SK-N-SH (cell line): ENCODE measurements around the gene ATP8A2. TPM values are rescaled to one million over a fixed set of nuclear protein-coding genes. Genes with fewer than 3 reads are reported as not detected.

Experiments
- CTCF ChIA-PET: fragments of 300-600, 350-600 bp; formaldehyde crosslinking; extraction: SDS; loops from one replicate; lab custom pipeline; 2021; lab: Yijun Ruan, JAX
- POLR2A ChIA-PET: fragments of 350-600 bp; sonication (Branson Sonifier 250); formaldehyde crosslinking; extraction: SDS; loops from one replicate; lab custom pipeline; 2020; ENCODE audit warnings: antibody characterized with exemption, inconsistent platforms; lab: Yijun Ruan, JAX
- DNase-seq: peaks from one replicate; pipeline ENCODE4 v3.0.0; 2012
- H2AFZ ChIP-seq: fragments of 200-600 bp; sonication (generic); 2 replicates; pipeline ENCODE4 v1.8.1; 2016; ENCODE audit warnings: antibody characterized with exemption, mild to moderate bottlenecking, low read depth
- H3F3A ChIP-seq: fragments of 200-600 bp; sonication (generic); replicated peaks from 2 replicates; pipeline ENCODE3; 2016; ENCODE audit warnings: antibody characterized with exemption, mild to moderate bottlenecking; ENCODE audit not compliant: insufficient read depth
- H3K27ac ChIP-seq, 2 experiments: fragments of 200-500 bp in 1 of 2; fragments of 200-600 bp in 1 of 2; sonication (Bioruptor generic) in 1 of 2; sonication (generic), shearing (Covaris generic) in 1 of 2; 2 replicates each; pipeline versions ENCODE4 v1.5.1 to v1.6.1; 2014 to 2016; ENCODE audit warnings: low read depth in 2 of 2, inconsistent platforms in 1 of 2, low read length in 1 of 2, mild to moderate bottlenecking in 1 of 2, mixed read lengths in 1 of 2
- H3K27me3 ChIP-seq: fragments of 200-600 bp; sonication (generic), shearing (Covaris generic); 2 replicates; pipeline ENCODE4 v1.6.1; 2016; ENCODE audit warnings: mixed run types; ENCODE audit not compliant: insufficient read depth
- H3K36me3 ChIP-seq, 2 experiments: fragments of 200-500 bp in 1 of 2; fragments of 200-600 bp in 1 of 2; sonication (Bioruptor generic) in 1 of 2; sonication (generic) in 1 of 2; replicated peaks in 1 of 2; 2 replicates each; pipeline versions ENCODE3 to v1.5.1; 2014 to 2016; ENCODE audit warnings: low read length in 1 of 2, mild to moderate bottlenecking in 1 of 2; ENCODE audit not compliant: insufficient read depth in 2 of 2, control insufficient read depth in 1 of 2
- H3K4me1 ChIP-seq, 2 experiments: fragments of 200-500 bp in 1 of 2; fragments of 200-600 bp in 1 of 2; sonication (Bioruptor generic) in 1 of 2; sonication (generic), shearing (Covaris generic) in 1 of 2; 2 replicates each; pipeline versions ENCODE4 v1.5.1 to v1.6.1; 2014 to 2016; ENCODE audit warnings: low read depth in 1 of 2, low read length in 1 of 2, mixed run types in 1 of 2; ENCODE audit not compliant: insufficient read depth in 2 of 2, control insufficient read depth in 1 of 2
- H3K4me2 ChIP-seq: fragments of 200-600 bp; sonication (generic), shearing (Covaris generic); 2 replicates; pipeline ENCODE4 v1.6.1; 2017; ENCODE audit warnings: mixed run types
- H3K4me3 ChIP-seq, 2 experiments: fragments of 200-500 bp in 1 of 2; fragments of 200-600 bp in 1 of 2; sonication (Bioruptor generic) in 1 of 2; sonication (generic), shearing (Covaris generic) in 1 of 2; 2 replicates each; pipeline versions ENCODE4 v1.5.1 to v1.8.1; 2014 to 2016; ENCODE audit warnings: low read depth in 2 of 2, inconsistent platforms in 1 of 2, low read length in 1 of 2, mild to moderate bottlenecking in 1 of 2, mixed read lengths in 1 of 2, moderate library complexity in 1 of 2
- H3K79me2 ChIP-seq: fragments of 200-600 bp; sonication (generic); 2 replicates; pipeline ENCODE4 v1.8.1; 2017; ENCODE audit warnings: mild to moderate bottlenecking; ENCODE audit not compliant: insufficient read depth
- H3K9ac ChIP-seq: fragments of 200-600 bp; sonication (generic); 2 replicates; pipeline ENCODE4 v1.6.1; 2017; ENCODE audit warnings: mixed run types
- H3K9me2 ChIP-seq: fragments of 200-600 bp; sonication (generic); 2 replicates; pipeline ENCODE4 v1.6.1; 2017; ENCODE audit warnings: mixed run types
- H3K9me3 ChIP-seq: fragments of 200-600 bp; sonication (generic); 2 replicates; pipeline ENCODE4 v1.6.1; 2017; ENCODE audit warnings: mixed run types, mild to moderate bottlenecking, moderate library complexity
- H4K20me1 ChIP-seq: fragments of 200-600 bp; sonication (generic); 2 replicates; pipeline ENCODE4 v1.6.1; 2017; ENCODE audit warnings: mild to moderate bottlenecking, mixed run types; ENCODE audit not compliant: insufficient read depth
- CTCF ChIP-seq: fragments of 200-600 bp; sonication (generic); IDR thresholded peaks from 2 replicates; pipeline ENCODE4 v1.6.1; 2017; ENCODE audit warnings: antibody characterized with exemption, mild to moderate bottlenecking, moderate library complexity
- ELF1 ChIP-seq: IDR thresholded peaks from 2 replicates; pipeline ENCODE4 v1.4.0; 2012
- EP300 ChIP-seq, 2 experiments: IDR thresholded peaks; 2 replicates each; pipeline versions ENCODE4 v1.4.0 to v1.6.1; 2012; ENCODE audit warnings: borderline replicate concordance in 1 of 2, low read depth in 1 of 2, low read length in 1 of 2
- EZH2phosphoT487 ChIP-seq: fragments of 200-600 bp; sonication (generic); IDR thresholded peaks from 2 replicates; pipeline ENCODE4 v1.6.1; 2017; ENCODE audit warnings: low read depth, mixed run types, mild to moderate bottlenecking, antibody characterized with exemption, moderate library complexity, borderline replicate concordance
- FOXM1 ChIP-seq: IDR thresholded peaks from 2 replicates; pipeline ENCODE4 v1.4.0; 2012; ENCODE audit warnings: low read depth, mild to moderate bottlenecking
- GABPA ChIP-seq: IDR thresholded peaks from 2 replicates; pipeline ENCODE4 v1.4.0; 2012; ENCODE audit warnings: low read depth, mild to moderate bottlenecking
- GATA2 ChIP-seq: sonication (generic); formaldehyde crosslinking; IDR thresholded peaks from 2 replicates; pipeline ENCODE4 v1.5.0; 2020; ENCODE audit warnings: mild to moderate bottlenecking, missing genetic modification reagents
- IRF3 ChIP-seq: fragments of 150-350 bp; IDR thresholded peaks from 2 replicates; pipeline ENCODE4 v1.6.1; 2016; ENCODE audit warnings: mild to moderate bottlenecking, low read depth, low read length
- MAX ChIP-seq: IDR thresholded peaks from 2 replicates; pipeline ENCODE4 v1.4.0; 2012; ENCODE audit warnings: low read depth
- MEF2A ChIP-seq: IDR thresholded peaks from 2 replicates; pipeline ENCODE4 v1.4.0; 2012; ENCODE audit warnings: low read depth, borderline replicate concordance
- NRF1 ChIP-seq: IDR thresholded peaks from 2 replicates; pipeline ENCODE4 v1.6.1; 2012; ENCODE audit warnings: low read depth, mild to moderate bottlenecking, low read length
- POLR2AphosphoS5 ChIP-seq: IDR thresholded peaks from 2 replicates; pipeline ENCODE4 v1.6.1; 2012; ENCODE audit warnings: low read depth, low read length
- RAD21 ChIP-seq: IDR thresholded peaks from 2 replicates; pipeline ENCODE4 v1.6.1; 2012; ENCODE audit warnings: mild to moderate bottlenecking, low read length
- RCOR1 ChIP-seq: fragments of 150-350 bp; IDR thresholded peaks from 2 replicates; pipeline ENCODE4 v1.6.1; 2017; ENCODE audit warnings: antibody characterized with exemption, low read length
- SMC3 ChIP-seq: IDR thresholded peaks from 2 replicates; pipeline ENCODE4 v1.6.1; 2012; ENCODE audit warnings: low read depth, low read length, improper control_type of control experiment
- YY1 ChIP-seq: IDR thresholded peaks from 2 replicates; pipeline ENCODE4 v1.4.0; 2012; ENCODE audit warnings: low read depth, mild to moderate bottlenecking
- WGBS: methylation state at CpG from one replicate; pipeline ENCODE4 v1.1.6; 2017; ENCODE audit warnings: low lambda C conversion rate; 5-methylcytosine and 5-hydroxymethylcytosine counted together
- polyA plus RNA-seq, 3 experiments: library from polyadenylated mRNA; depleted of rRNA; stranded (reverse); fragments of >200 nt; gene quantifications; 2 replicates each; pipeline ENCODE4 v1.2.3, GENCODE V29; 2012
- TF ChIP-seq, protein P1 (sequence below): IDR thresholded peaks from 2 replicates; pipeline ENCODE4 v1.4.0; 2012; ENCODE audit warnings: low read depth, borderline replicate concordance
- TF ChIP-seq, protein P2 (sequence below): IDR thresholded peaks from 2 replicates; pipeline ENCODE4 v1.4.0; 2012; ENCODE audit warnings: low read depth, borderline replicate concordance

The ATP8A2 gene
- polyA plus RNA-seq, 1 of the 3 experiments (the other 2 are of a cell fraction) = 0.02 TPM

DNA sequence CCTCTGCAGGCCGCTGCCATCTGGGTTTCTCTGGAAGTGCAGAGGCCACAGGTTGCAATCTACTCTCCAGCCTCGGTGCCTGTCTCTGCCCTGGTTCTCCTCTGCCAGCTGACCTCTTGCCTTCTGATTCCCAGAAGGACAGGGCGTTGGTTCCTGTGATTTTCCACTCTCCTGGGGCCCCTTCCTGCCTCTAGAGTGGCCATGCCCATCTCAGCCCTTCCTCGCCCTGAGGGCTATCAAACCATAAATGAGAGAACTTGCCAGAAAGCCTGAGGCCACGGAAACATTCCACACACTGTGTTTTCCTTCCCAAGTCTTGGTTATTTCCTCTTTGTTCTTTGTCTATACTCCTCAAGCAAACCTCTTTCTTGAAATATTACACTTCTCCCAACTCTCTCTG, 533.8 kb downstream of the ATP8A2 start:
- no peak for DNase-seq
- Histone ChIP-seq H3K27ac (no peak overlapping the region), H3K27me3 (no peaks in the 10 kb centered on the region), H2AFZ (no peak overlapping the region), H4K20me1 (no peaks in the 10 kb centered on the region), H3K36me3 (no peaks in the 10 kb centered on the region), H3F3A (no peaks in the 10 kb centered on the region), H3K4me2 (no peak overlapping the region), H3K9ac (no peak overlapping the region), H3K79me2 (no peaks in the 10 kb centered on the region), H3K9me3 (no peaks in the 10 kb centered on the region), H3K4me1 (no peaks in the 10 kb centered on the region; a peak in 2 of 4 replicates), H3K9me2 (no peaks in the 10 kb centered on the region), H3K4me3 (no peak overlapping the region)
- TF ChIP-seq IRF3 = no peak
- no peak for TF ChIP-seq YY1
- no peak for TF ChIP-seq FOXM1
- TF ChIP-seq GATA2 (CRISPR knock-in tag) = no peak
- TF ChIP-seq NRF1 = no peak
- no peak for TF ChIP-seq RCOR1
- no peak for TF ChIP-seq GABPA
- TF ChIP-seq CTCF = no peak
- TF ChIP-seq, protein P1, sequence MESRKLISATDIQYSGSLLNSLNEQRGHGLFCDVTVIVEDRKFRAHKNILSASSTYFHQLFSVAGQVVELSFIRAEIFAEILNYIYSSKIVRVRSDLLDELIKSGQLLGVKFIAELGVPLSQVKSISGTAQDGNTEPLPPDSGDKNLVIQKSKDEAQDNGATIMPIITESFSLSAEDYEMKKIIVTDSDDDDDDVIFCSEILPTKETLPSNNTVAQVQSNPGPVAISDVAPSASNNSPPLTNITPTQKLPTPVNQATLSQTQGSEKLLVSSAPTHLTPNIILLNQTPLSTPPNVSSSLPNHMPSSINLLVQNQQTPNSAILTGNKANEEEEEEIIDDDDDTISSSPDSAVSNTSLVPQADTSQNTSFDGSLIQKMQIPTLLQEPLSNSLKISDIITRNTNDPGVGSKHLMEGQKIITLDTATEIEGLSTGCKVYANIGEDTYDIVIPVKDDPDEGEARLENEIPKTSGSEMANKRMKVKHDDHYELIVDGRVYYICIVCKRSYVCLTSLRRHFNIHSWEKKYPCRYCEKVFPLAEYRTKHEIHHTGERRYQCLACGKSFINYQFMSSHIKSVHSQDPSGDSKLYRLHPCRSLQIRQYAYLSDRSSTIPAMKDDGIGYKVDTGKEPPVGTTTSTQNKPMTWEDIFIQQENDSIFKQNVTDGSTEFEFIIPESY = no peak
- TF ChIP-seq MEF2A = no peak
- TF ChIP-seq, protein P2, sequence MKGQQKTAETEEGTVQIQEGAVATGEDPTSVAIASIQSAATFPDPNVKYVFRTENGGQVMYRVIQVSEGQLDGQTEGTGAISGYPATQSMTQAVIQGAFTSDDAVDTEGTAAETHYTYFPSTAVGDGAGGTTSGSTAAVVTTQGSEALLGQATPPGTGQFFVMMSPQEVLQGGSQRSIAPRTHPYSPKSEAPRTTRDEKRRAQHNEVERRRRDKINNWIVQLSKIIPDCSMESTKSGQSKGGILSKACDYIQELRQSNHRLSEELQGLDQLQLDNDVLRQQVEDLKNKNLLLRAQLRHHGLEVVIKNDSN = no peak
- TF ChIP-seq RAD21 = no peak
- TF ChIP-seq POLR2AphosphoS5 = no peak
- TF ChIP-seq EP300 (IDR thresholded peaks at IDR 0.05; ENCODE audit: borderline replicate concordance in 1 of 2, low read depth in 1 of 2, low read length in 1 of 2) = no peak
- no peak for TF ChIP-seq SMC3
- TF ChIP-seq ELF1 = no peak
- TF ChIP-seq EZH2phosphoT487 = no peak
- TF ChIP-seq MAX = no peak
- CTCF ChIA-PET = no interaction called here
- 17% methylated on average over 4 of the region's 5 CpGs for WGBS
- POLR2A ChIA-PET = no interaction called here
